Measurements from ENCODE around the gene PCDHGA8.
"Not testable (repeated sequence)": the region's sequence is repeated elsewhere in the genome, so short reads cannot be mapped to it uniquely, and the experiment has no call there.

- TF ChIP-seq CTCF (conservative IDR thresholded peaks at IDR 0.05 in 1 of 2, IDR thresholded peaks at IDR 0.05 in 1 of 2; ENCODE audit: low read depth in 1 of 2, low read length in 2 of 2); EZH2 (IDR thresholded peaks at IDR 0.05; ENCODE audit: low read length, missing control alignments): not testable (repeated sequence)
Observed at GRCh38 chr5:141432726-141433125, 40.3 kb downstream of the PCDHGA8 start.
